Mammary epithelial cell (primary cell): ENCODE measurements around the gene GTF2H3.

Experiments used
- EZH2 ChIP-seq: IDR thresholded peaks from 2 replicates; pipeline ENCODE4 v1.6.1; 2012; ENCODE audit warnings: low read length, inconsistent platforms, borderline replicate concordance
- TF ChIP-seq, protein P1 (sequence below), 2 donors: IDR thresholded peaks in 1 of 2; conservative IDR thresholded peaks in 1 of 2; 2 replicates each; pipeline ENCODE4 v1.5.1; 2011 to 2012; ENCODE audit warnings: inconsistent platforms in 2 of 2, low read length in 2 of 2, mild to moderate bottlenecking in 2 of 2, control low read depth in 1 of 2, low read depth in 1 of 2; ENCODE audit not compliant: insufficient read depth in 1 of 2; ENCODE audit errors: extremely low read depth in 1 of 2

DNA sequence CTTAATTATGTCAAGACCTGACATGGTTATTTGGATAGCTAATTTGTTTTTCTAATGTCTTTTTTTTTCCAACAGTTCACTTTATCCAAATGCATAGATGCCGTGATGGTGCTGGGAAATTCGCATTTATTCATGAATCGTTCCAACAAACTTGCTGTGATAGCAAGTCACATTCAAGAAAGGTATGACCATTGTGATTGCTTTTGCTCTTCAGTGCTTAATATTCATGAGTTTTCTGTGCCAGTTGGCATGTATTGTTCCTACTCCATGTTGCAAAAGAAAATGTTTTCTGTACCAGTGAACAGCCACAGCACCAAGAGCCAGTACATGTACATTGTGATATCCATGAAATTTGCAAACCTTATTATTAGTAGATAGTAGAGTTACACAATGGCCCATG is 11.8 kb downstream of the GTF2H3 start:
- TF ChIP-seq, protein P1, sequence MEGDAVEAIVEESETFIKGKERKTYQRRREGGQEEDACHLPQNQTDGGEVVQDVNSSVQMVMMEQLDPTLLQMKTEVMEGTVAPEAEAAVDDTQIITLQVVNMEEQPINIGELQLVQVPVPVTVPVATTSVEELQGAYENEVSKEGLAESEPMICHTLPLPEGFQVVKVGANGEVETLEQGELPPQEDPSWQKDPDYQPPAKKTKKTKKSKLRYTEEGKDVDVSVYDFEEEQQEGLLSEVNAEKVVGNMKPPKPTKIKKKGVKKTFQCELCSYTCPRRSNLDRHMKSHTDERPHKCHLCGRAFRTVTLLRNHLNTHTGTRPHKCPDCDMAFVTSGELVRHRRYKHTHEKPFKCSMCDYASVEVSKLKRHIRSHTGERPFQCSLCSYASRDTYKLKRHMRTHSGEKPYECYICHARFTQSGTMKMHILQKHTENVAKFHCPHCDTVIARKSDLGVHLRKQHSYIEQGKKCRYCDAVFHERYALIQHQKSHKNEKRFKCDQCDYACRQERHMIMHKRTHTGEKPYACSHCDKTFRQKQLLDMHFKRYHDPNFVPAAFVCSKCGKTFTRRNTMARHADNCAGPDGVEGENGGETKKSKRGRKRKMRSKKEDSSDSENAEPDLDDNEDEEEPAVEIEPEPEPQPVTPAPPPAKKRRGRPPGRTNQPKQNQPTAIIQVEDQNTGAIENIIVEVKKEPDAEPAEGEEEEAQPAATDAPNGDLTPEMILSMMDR (conservative IDR thresholded peaks at IDR 0.05 in 1 of 2, IDR thresholded peaks at IDR 0.05 in 1 of 2; ENCODE audit: extremely low read depth in 1 of 2, insufficient read depth in 1 of 2, low read depth in 1 of 2, low read length in 2 of 2), result no peak
- no peak for TF ChIP-seq EZH2
